Measurements from ENCODE around the gene CHST8. TPM values are rescaled to one million over a fixed set of nuclear protein-coding genes. Genes with fewer than 3 reads are reported as not detected.

The CHST8 gene
- total and polyA plus RNA-seq, 2 of the 13 experiments (the other 11 are each of a cell fraction or from before 2014, with no cell fraction given) = not detected

DNA sequence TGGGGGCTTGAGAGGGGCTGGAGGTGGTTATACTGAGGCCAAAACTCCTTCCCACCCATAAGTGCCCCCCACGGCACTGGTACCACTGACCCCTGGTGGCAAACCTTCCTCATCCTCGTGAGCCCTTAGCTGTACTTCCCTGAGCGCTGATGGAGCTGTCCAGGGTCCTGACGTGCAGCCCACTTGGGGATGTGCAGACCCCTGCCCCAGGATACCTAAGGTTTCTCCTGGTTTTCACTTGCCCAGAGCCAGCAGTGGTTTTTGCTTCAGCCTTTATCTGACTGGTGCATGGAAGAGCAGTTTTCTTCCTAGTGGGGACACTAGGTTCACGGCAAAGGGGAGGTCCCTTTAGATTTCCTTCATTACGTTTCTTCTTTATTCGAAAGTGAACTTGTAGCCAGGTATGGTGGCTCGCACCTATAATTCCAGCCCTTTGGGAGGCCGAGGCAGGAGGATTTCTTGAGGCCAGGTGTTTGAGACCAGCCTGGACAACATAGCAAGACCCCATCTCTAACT is 146.2 kb downstream of the CHST8 start (continued):
- TF ChIP-seq ZNF33A (CRISPR knock-in tag; IDR thresholded peaks at IDR 0.05; ENCODE audit: borderline replicate concordance) (no peak), SOX13 (IDR thresholded peaks at IDR 0.05) (no peak), SOX13 (CRISPR knock-in tag; conservative IDR thresholded peaks at IDR 0.05 in 1 of 2, IDR thresholded peaks at IDR 0.05 in 1 of 2) (peak in 1 of 2 experiments; percentile 28; a peak in 1 of 4 replicates), ZNF207 (IDR thresholded peaks at IDR 0.05; ENCODE audit: borderline replicate concordance) (no peak), PPARG (CRISPR knock-in tag; conservative IDR thresholded peaks at IDR 0.05) (peak; percentile 26; the same call in 1 of the 2 replicates), ARNT (IDR thresholded peaks at IDR 0.05) (no peak), ZNF552 (CRISPR knock-in tag; IDR thresholded peaks at IDR 0.05; ENCODE audit: borderline replicate concordance) (no peak), NCOR1 (IDR thresholded peaks at IDR 0.05; ENCODE audit: borderline replicate concordance, low read length) (no peak), ZNF777 (CRISPR knock-in tag; IDR thresholded peaks at IDR 0.05) (peak; percentile 49; the same call in 1 of the 2 replicates), ZC3H4 (CRISPR knock-in tag; IDR thresholded peaks at IDR 0.05; ENCODE audit: borderline replicate concordance) (no peak), ZNF782 (CRISPR knock-in tag; IDR thresholded peaks at IDR 0.05; ENCODE audit: borderline replicate concordance) (0 out of 2 replicates have a peak, but pooled peaks have one; percentile 57), PHF20 (CRISPR knock-in tag; IDR thresholded peaks at IDR 0.05) (no peak), GZF1 (CRISPR knock-in tag; IDR thresholded peaks at IDR 0.05) (0 out of 2 replicates have a peak, but pooled peaks have one; percentile 29), SP4 (CRISPR knock-in tag; IDR thresholded peaks at IDR 0.05) (no peak), ZNF563 (CRISPR knock-in tag; IDR thresholded peaks at IDR 0.05) (peak; percentile 50; the same call in 1 of the 2 replicates), ZNF124 (CRISPR knock-in tag; IDR thresholded peaks at IDR 0.05) (no peak), WIZ (CRISPR knock-in tag; IDR thresholded peaks at IDR 0.05) (peak; percentile 94), KMT2B (CRISPR knock-in tag; IDR thresholded peaks at IDR 0.05) (0 out of 2 replicates have a peak, but pooled peaks have one; percentile 36), SAP130 (CRISPR knock-in tag; IDR thresholded peaks at IDR 0.05; ENCODE audit: low read depth) (peak; percentile 47; the same call in 1 of the 2 replicates), ZNF792 (CRISPR knock-in tag; IDR thresholded peaks at IDR 0.05) (peak; percentile 65; the same call in 1 of the 2 replicates), SATB2 (CRISPR knock-in tag; IDR thresholded peaks at IDR 0.05) (peak; percentile 79; the same call in 1 of the 2 replicates), ZNF350 (CRISPR knock-in tag; IDR thresholded peaks at IDR 0.05; ENCODE audit: borderline replicate concordance, low read depth) (no peak)
- TF ChIP-seq, protein P1, sequence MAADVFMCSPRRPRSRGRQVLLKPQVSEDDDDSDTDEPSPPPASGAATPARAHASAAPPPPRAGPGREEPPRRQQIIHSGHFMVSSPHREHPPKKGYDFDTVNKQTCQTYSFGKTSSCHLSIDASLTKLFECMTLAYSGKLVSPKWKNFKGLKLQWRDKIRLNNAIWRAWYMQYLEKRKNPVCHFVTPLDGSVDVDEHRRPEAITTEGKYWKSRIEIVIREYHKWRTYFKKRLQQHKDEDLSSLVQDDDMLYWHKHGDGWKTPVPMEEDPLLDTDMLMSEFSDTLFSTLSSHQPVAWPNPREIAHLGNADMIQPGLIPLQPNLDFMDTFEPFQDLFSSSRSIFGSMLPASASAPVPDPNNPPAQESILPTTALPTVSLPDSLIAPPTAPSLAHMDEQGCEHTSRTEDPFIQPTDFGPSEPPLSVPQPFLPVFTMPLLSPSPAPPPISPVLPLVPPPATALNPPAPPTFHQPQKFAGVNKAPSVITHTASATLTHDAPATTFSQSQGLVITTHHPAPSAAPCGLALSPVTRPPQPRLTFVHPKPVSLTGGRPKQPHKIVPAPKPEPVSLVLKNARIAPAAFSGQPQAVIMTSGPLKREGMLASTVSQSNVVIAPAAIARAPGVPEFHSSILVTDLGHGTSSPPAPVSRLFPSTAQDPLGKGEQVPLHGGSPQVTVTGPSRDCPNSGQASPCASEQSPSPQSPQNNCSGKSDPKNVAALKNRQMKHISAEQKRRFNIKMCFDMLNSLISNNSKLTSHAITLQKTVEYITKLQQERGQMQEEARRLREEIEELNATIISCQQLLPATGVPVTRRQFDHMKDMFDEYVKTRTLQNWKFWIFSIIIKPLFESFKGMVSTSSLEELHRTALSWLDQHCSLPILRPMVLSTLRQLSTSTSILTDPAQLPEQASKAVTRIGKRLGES (CRISPR knock-in tag; IDR thresholded peaks at IDR 0.05; ENCODE audit: borderline replicate concordance) = peak; percentile 59; the same call in 1 of the 2 replicates
- TF ChIP-seq, protein P2, sequence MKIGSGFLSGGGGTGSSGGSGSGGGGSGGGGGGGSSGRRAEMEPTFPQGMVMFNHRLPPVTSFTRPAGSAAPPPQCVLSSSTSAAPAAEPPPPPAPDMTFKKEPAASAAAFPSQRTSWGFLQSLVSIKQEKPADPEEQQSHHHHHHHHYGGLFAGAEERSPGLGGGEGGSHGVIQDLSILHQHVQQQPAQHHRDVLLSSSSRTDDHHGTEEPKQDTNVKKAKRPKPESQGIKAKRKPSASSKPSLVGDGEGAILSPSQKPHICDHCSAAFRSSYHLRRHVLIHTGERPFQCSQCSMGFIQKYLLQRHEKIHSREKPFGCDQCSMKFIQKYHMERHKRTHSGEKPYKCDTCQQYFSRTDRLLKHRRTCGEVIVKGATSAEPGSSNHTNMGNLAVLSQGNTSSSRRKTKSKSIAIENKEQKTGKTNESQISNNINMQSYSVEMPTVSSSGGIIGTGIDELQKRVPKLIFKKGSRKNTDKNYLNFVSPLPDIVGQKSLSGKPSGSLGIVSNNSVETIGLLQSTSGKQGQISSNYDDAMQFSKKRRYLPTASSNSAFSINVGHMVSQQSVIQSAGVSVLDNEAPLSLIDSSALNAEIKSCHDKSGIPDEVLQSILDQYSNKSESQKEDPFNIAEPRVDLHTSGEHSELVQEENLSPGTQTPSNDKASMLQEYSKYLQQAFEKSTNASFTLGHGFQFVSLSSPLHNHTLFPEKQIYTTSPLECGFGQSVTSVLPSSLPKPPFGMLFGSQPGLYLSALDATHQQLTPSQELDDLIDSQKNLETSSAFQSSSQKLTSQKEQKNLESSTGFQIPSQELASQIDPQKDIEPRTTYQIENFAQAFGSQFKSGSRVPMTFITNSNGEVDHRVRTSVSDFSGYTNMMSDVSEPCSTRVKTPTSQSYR (CRISPR knock-in tag; IDR thresholded peaks at IDR 0.05; ENCODE audit: borderline replicate concordance) = peak; percentile 22; the same call in 1 of the 2 replicates
- TF ChIP-seq, protein P3, sequence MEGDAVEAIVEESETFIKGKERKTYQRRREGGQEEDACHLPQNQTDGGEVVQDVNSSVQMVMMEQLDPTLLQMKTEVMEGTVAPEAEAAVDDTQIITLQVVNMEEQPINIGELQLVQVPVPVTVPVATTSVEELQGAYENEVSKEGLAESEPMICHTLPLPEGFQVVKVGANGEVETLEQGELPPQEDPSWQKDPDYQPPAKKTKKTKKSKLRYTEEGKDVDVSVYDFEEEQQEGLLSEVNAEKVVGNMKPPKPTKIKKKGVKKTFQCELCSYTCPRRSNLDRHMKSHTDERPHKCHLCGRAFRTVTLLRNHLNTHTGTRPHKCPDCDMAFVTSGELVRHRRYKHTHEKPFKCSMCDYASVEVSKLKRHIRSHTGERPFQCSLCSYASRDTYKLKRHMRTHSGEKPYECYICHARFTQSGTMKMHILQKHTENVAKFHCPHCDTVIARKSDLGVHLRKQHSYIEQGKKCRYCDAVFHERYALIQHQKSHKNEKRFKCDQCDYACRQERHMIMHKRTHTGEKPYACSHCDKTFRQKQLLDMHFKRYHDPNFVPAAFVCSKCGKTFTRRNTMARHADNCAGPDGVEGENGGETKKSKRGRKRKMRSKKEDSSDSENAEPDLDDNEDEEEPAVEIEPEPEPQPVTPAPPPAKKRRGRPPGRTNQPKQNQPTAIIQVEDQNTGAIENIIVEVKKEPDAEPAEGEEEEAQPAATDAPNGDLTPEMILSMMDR (CRISPR knock-in tag; IDR thresholded peaks at IDR 0.05) = peak; percentile 64

Measured in HepG2 (cell line).